ENCODE data around the gene APOD.
"Not testable (repeated sequence)": the region's sequence is repeated elsewhere in the genome, so short reads cannot be mapped to it uniquely, and the experiment has no call there.

The APOD gene

GRCh38 chr3:195583831-195584542 is at the start of gene APOD:
Gene APOD (minus strand): TSS chr3:195583940. CDS start chr3:195579461, 4,479 bp downstream.
- DNase-seq, result no peak

DNA sequence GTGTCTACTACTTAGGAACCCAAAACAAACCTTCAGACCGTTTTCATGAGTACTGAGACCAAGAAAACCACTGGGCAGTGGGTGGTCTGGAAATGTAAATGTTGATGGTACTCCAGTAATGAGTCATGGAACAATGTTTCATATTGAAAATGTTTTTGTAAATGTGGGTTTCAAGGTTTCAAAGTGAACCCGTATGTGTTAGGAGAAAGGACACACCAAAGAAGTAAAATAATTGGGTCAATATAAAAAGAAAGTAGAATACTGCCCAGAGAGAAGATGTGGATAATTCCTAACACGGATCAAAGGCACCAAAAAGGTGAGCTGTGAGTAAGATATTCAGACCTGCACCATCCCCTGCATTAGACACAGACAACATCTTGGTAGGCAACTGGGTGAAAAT is 49.6 kb upstream of the APOD start:
- DNase-seq, result not testable (repeated sequence)

DNA sequence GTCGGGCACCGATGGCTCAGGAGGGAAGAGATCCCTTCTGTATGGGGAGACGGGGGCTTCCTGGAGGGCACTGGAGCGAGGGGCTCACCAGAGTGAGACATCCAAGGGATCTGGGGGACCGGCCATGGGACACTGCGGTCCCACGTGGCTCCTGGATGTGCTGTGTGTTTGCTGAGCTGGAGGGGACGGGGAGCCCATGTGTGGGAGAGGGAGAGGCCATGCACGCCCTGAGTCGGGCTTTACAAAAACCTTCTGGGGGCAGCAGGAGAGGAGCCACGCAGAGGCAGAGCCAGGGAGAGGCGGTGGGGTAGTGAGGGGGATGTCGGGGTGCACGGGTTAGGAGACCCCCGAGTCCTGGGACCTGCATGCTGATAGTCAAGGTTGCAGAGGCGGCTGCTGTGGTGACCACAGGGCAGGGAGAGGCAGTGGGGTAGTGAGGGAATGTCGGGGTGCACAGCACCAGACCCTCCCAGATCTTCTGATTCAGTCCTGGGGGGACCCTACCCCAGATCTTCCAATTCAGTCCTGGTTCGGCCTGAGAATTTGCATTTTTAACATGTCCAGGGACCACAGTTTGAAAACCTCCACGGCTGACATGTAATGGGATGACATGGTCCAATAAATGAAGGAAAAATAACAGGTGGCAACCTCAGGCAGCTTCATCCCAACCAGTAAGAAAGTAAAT is 48.9 kb upstream of the APOD start:
- DNase-seq, result not testable (repeated sequence)

GRCh38 chr3:195632046-195632445 is 48.3 kb upstream of the APOD start:
- not testable (repeated sequence) for DNase-seq

DNA sequence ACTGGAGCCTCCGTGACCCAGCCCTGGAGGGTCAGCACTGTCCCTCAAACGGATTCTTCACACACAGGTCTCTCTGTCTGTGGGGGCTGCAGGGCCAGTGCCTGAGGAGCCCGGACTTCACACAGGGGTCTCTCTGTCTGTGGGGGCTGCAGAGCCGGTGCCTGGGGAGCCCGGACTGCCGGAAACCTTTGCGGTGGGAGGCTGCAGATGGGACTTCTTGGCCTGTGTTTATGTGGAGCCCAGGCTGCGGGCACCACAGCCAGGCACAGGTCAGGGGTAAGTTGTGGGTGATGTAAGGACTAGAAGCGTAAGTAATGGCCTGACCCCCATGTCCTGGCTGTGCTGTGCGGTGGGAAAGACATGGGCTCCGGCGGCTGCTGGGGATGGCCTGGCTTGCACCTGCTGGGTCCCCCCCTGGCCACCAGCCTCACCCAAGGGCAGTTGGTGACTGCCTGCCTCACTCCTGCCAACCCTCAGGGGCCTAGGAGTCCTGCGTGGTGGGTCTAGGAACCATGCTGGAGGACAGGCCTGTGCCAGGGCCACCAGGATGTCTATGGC is 47.3 kb upstream of the APOD start:
- DNase-seq, result not testable (repeated sequence)

DNA sequence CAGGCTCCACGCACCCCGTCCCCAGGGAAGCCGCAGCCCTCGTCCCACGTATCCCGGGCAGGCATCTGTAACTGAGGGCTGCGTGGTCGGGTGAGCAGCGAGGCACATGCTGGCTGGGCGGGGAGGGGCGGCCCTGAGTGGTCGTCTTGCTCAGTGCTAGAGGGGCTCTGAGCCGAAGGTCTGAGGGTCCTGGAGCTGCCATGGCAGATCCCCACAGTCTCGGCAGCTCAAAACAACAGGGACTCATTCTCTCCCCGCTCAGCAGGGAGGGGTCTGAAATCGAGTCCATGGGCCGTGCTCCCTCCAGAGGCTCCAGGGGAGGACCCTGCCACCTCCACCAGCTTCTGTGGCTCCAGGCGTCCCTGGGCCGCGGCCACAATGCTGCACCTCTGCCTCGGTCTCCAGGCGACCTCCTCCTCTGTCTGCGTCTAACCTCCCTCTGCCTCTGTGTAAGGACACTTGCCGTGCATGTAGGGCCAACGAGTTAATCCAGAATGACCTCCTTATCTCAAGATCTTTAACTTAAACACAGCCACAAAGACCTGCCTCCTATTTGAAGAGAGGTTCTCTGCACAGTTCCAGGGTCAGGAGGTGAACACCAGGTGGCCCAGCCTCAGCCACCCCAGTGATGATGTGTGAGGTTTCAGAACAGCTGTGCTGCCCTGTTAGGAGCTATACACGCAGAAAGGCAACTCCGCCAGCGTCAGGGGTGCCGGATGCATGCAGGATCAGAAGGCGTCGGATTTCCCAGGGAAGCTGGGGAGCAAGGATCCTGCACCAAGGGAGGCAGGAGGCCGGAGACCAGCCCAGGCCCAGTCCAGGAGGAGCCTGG is 46.6 kb upstream of the APOD start:
- not testable (repeated sequence) for DNase-seq

GRCh38 chr3:195629682-195630081 is 45.9 kb upstream of the APOD start:
- not testable (repeated sequence) for DNase-seq

- DNase-seq, result not testable (repeated sequence)
Measured at GRCh38 chr3:195628386-195628920, 44.7 kb upstream of the APOD start.

GRCh38 chr3:195627515-195628385 is 44.0 kb upstream of the APOD start:
- DNase-seq, result not testable (repeated sequence)

DNA sequence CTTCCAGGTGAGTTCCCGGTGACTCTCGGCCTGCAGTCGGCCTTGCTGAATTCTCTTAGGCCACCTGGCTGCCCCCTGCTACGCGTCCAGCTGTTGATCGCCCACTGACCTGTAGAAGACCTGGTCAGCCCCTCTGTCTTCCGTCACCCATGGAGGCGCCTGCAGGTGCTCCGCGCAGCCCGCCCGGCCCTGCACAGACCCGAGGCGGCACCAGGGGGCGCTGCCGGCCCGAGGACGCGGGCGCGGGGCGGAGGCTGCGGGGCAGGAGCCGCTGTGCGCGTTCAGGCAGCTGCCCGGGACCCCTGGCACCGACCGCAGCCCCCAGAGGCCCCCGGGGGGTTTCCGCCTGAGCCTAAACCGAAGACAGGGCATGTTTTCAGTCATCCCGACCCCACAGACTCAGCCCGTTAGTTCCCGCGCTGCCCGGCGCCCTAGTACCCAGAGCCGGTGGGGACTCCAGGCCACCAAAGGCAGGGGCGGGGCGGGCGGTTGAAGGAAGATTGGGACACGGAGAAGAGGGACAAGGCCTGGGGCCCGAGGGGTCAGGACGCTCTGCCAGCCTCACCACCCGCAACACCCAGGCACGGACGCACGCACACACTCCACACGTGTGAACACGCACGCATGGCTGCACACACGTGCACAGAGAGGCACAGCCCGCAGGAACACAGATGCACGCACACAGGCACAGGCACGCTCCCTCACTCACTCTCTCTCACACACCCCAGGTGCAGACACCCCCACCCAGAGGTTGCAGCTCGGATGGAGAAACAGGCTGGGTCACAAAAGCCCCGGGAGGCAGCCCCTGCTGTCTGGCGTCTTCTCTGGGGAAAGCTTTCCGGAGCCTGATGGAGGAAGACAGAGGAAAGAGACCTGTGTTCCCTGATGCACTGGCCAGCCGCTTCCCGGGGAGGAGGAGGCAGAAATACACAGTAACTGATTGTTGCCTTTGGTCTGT is 41.1 kb upstream of the APOD start:
- not testable (repeated sequence) for DNase-seq

GRCh38 chr3:195624171-195624570 is 40.4 kb upstream of the APOD start:
- not testable (repeated sequence) for DNase-seq

- DNase-seq, result not testable (repeated sequence)
Measured at GRCh38 chr3:195623217-195623965, 39.7 kb upstream of the APOD start.

DNA sequence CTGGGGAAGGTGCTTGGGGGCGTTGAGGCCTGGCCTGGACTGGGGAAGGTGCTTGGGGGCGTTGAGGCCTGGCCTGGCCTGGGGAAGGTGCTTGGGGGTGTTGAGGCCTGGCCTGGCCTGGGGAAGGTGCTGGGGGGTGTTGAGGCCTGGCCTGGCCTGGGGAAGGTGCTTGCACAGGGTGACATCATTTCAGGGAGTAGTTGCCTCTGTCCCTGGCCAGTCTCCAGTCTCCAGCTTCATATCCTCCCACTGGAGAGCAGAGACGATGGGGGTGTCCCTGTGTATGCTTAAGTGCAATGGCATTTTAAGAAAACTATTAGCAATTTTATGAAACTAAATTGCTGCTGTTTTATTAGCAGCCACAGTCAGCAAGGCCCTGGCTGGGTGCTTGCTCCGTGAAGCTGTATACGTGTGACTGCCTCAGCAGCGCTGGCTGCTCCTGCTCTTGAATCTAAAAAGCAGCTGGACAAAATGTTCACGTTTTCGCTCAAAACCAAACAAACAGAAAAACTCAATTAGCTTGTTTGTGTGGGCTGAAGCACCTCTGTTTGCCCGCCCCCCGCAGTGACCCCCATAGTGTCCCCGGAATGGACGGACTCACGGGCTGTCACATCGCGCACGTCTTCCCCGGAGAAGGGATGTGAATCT is 38.9 kb upstream of the APOD start:
- DNase-seq, result not testable (repeated sequence)

DNA sequence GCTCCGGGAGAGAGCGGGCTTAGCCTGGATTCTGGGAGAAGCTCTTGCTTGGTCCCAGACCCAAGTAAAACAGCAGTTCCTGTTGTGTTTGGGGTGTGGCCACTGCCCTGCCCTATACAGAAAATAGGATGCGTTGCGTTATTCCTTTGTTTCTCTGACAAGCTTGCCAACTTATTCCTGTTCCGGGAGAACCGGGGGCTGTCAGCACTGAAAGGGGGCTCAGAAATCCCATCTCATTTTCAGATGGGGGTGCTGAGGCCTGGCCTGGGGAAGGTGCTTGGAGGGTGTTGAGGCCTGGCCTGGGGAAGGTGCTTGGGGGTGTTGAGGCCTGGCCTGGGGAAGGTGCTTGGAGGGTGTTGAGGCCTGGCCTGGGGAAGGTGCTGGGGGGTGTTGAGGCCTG is 38.3 kb upstream of the APOD start:
- DNase-seq, result not testable (repeated sequence)

GRCh38 chr3:195621095-195621494 is 37.4 kb upstream of the APOD start:
- DNase-seq, result not testable (repeated sequence)

- DNase-seq, result not testable (repeated sequence)
Measured at GRCh38 chr3:195620476-195620875, 36.7 kb upstream of the APOD start.

DNA sequence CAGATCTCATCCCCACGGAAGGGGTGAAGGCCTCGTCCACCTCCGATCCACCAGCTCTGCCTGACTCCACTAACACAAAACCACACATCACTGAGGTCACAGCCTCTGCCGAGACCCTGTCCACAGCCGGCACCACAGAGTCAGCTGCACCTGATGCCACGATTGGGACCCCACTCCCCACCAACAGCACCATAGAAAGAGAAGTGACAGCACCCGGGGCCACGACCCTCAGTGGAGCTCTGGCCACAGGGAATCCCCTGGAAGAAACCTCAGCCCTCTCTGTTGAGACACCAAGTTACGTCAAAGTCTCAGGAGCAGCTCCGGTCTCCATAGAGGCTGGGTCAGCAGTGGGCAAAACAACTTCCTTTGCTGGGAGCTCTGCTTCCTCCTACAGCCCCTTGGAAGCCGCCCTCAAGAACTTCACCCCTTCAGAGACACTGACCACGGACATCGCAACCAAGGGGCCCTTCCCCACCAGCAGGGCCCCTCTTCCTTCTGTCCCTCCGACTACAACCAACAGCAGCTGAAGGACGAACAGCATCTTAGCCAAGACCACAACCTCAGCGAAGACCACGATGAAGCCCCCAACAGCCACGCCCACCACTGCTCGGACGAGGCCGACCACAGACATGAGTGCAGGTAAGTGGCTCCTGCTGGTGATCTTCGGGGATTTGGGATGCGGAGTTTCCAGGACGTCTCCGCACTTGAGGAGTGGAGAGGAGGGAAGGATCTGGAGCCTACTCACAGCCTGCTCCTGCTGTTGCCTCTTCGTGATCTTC is 36.0 kb upstream of the APOD start:
- not testable (repeated sequence) for DNase-seq

Measured in stimulated activated CD4-positive, alpha-beta T cell treated with anti-CD3 and anti-CD28 coated beads, Interleukin-1b, Interleukin-23, amount 100 ng/mL, for 48 hours (primary cell).